GM18870 (cell line): Measurements from ENCODE around the gene INSYN1.
"Not testable (repeated sequence)": the region's sequence is repeated elsewhere in the genome, so short reads cannot be mapped to it uniquely, and the experiment has no call there.

ENCODE experiments used
- ATAC-seq: cut with Tn5 transposase; IDR thresholded peaks from one replicate; pipeline ENCODE4 v1.9.1; 2021; ENCODE audit warnings: moderate library complexity; ENCODE audit not compliant: unreplicated experiment

INSYN1 gene

GRCh38 chr15:73750438-73750837 lies 2.7 kb downstream of the INSYN1 start:
- ATAC-seq = no peak

GRCh38 chr15:73749971-73750370 lies 3.2 kb downstream of the INSYN1 start:
- no peak for ATAC-seq

- ATAC-seq = no peak
Observed at GRCh38 chr15:73749533-73749932, 3.6 kb downstream of the INSYN1 start.

- no peak for ATAC-seq
Observed at GRCh38 chr15:73748730-73749129, 4.4 kb downstream of the INSYN1 start.

GRCh38 chr15:73747847-73748590 lies 5.1 kb downstream of the INSYN1 start:
- ATAC-seq = no peak

- ATAC-seq = no peak
Observed at GRCh38 chr15:73746883-73747282, 6.3 kb downstream of the INSYN1 start.

- no peak for ATAC-seq
Observed at GRCh38 chr15:73746261-73746660, 6.9 kb downstream of the INSYN1 start.

GRCh38 chr15:73745073-73745472 lies 8.1 kb downstream of the INSYN1 start:
- no peak for ATAC-seq

- ATAC-seq = no peak
Observed at GRCh38 chr15:73744293-73744692, 8.9 kb downstream of the INSYN1 start.

GRCh38 chr15:73741321-73741836 lies 11.8 kb downstream of the INSYN1 start:
- ATAC-seq = no peak

- ATAC-seq = no peak
Observed at GRCh38 chr15:73740152-73741048, 12.8 kb downstream of the INSYN1 start.

GRCh38 chr15:73737535-73737934 lies 15.6 kb downstream of the INSYN1 start:
- no peak for ATAC-seq

- ATAC-seq = no peak
Observed at GRCh38 chr15:73732930-73733329, 20.2 kb downstream of the INSYN1 start.

GRCh38 chr15:73732051-73732450 lies 21.1 kb downstream of the INSYN1 start:
- ATAC-seq = not testable (repeated sequence)

GRCh38 chr15:73727330-73727976 lies 25.7 kb downstream of the INSYN1 start:
- ATAC-seq = no peak

- no peak for ATAC-seq
Observed at GRCh38 chr15:73724212-73724611, 28.9 kb downstream of the INSYN1 start.

GRCh38 chr15:73723191-73723590 lies 30.0 kb downstream of the INSYN1 start:
- no peak for ATAC-seq

GRCh38 chr15:73722425-73722824 lies 30.7 kb downstream of the INSYN1 start:
- no peak for ATAC-seq

- ATAC-seq = no peak
Observed at GRCh38 chr15:73718694-73719093, 34.5 kb downstream of the INSYN1 start.

- ATAC-seq = no peak
Observed at GRCh38 chr15:73717802-73718201, 35.3 kb downstream of the INSYN1 start.

GRCh38 chr15:73717206-73717605 lies 35.9 kb downstream of the INSYN1 start:
- no peak for ATAC-seq
